Cardiac fibroblast (primary cell): ENCODE measurements around the gene ST8SIA6.

ENCODE experiments used
- DNase-seq, 2 donors: peaks; one replicate each; pipeline versions ENCODE4 v3.0.0 to v3.0.0-alpha.2; 2010; ENCODE audit warnings: low read depth in 2 of 2
- H3K4me3 ChIP-seq, 2 donors: replicated peaks in 1 of 2; 1 replicate in 1 of 2; 2 replicates in 1 of 2; pipeline ENCODE4 v1.5.1; 2011; ENCODE audit warnings: low read depth in 2 of 2, low read length in 2 of 2, mild to moderate bottlenecking in 2 of 2, moderate library complexity in 1 of 2
- TF ChIP-seq, protein P1 (sequence below): IDR thresholded peaks from one replicate; pipeline ENCODE4 v1.5.1; 2011; ENCODE audit warnings: low read depth, mild to moderate bottlenecking, low read length, inconsistent platforms

Gene ST8SIA6

DNA sequence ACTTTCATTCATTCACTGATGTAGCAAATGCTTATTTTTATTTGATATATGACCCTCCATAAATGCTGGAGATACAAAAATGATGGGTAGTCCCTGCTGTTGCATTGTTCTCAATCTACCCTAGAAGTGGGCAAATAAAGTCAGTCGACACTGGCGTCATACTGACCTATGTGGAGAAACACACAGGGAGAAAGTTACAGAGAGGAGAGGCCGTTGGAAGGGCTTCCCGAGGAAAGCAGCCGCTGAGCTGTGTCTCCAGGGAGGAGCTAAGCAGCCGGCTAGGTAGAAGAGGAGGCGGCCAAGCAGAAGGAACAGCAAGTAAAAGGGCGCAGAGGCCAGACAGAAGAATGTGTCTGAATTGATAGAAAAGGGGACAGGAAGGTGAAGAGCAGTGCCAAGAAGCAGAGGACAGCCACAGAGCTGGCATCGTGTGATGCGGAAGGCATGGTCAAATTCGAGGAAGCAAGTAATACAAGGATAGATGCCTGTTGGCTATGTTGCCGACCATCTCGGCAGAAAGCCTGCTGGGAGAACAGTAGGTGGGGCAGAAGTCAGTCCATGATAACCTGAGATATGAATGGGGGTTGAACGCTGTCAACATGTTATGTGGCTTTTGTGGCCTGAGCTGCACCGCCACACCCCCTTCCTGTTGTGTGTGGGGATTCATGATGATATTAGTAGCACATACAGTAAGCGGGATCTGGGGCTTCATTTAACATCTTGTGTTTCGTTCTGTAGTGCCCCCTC lies 25.9 kb downstream of the ST8SIA6 start:
- DNase-seq: no peak
- TF ChIP-seq, protein P1, sequence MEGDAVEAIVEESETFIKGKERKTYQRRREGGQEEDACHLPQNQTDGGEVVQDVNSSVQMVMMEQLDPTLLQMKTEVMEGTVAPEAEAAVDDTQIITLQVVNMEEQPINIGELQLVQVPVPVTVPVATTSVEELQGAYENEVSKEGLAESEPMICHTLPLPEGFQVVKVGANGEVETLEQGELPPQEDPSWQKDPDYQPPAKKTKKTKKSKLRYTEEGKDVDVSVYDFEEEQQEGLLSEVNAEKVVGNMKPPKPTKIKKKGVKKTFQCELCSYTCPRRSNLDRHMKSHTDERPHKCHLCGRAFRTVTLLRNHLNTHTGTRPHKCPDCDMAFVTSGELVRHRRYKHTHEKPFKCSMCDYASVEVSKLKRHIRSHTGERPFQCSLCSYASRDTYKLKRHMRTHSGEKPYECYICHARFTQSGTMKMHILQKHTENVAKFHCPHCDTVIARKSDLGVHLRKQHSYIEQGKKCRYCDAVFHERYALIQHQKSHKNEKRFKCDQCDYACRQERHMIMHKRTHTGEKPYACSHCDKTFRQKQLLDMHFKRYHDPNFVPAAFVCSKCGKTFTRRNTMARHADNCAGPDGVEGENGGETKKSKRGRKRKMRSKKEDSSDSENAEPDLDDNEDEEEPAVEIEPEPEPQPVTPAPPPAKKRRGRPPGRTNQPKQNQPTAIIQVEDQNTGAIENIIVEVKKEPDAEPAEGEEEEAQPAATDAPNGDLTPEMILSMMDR: no peak
- no peak overlapping the region for H3K4me3 ChIP-seq

DNA sequence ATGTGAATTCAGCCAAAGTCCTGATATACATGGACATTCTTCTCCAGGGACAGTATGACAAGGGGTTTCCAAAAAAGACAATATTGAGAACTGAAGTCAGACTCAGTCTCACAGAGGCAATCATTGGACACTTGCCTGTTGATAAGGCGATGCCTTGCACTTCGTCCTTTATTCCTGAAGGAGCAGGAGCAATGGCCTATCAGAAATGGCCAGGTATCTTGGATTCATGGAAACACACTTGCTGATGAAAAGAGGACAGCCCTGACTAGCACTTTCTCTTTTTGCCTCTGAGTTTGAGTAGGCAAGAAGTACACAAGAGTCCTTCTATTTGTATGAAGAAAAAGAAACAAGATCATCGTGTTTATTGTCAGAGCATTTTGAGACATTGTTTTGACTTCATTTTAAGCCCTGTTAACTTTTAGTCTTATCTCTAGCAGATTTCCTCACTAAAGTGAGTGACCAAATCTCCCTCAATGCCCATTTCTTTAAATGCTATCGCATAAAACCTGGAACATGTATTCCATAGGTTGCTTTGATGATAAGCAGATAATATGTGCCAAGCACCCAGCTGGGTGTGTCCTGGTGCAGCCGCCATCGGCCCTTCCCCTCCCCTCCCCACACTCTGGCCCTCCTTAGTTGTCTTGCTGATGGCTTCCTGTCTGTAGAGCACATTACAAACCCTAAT lies 26.6 kb downstream of the ST8SIA6 start:
- DNase-seq: no peak
- TF ChIP-seq, protein P1: no peak
- H3K4me3 ChIP-seq: no peak overlapping the region

DNA sequence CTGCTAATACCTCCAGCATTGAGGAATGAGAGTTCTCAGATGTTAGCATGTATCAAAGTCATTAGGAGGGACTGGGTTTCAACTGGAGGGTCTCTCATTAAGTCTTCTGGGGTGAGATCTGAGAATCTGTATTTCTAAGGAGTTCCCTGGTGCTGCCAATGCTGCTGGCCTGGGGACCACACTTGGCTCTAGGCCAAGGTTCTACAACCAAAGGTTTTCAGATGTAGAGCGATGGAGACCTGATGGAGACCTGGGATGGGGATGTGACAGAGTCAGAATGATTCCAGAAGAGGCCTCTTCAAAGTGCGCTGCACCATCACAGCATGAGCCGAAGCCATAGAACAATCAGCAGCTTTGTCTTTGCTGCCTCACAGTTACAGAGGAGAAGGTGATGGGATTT lies 27.2 kb downstream of the ST8SIA6 start:
- TF ChIP-seq, protein P1: no peak
- H3K4me3 ChIP-seq: no peak overlapping the region
- no peak for DNase-seq

DNA sequence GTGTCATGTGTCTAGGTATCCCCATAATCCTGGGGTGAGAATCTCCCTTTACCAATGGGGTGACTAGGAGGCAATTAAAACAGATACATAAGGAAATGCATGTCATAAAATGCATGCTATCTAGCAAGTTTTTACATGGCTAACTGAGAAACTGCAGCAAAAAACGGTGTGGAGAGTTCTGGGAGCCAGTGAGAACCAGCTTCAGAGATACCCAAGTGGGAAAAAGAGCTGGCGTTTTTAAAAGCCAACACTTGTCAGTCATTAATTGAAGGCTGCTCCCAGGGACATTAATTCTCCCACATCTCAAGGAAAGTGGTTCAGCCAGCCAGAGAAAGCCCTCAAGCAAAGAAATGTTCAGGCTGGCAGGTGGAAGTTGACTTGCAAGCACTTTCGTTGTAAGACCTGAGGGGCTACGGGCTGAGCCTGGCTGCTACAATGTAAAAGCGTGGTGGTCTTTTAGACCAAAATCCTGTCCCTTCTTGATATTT lies 28.1 kb downstream of the ST8SIA6 start:
- DNase-seq: no peak
- no peak overlapping the region for H3K4me3 ChIP-seq
- TF ChIP-seq, protein P1: no peak

DNA sequence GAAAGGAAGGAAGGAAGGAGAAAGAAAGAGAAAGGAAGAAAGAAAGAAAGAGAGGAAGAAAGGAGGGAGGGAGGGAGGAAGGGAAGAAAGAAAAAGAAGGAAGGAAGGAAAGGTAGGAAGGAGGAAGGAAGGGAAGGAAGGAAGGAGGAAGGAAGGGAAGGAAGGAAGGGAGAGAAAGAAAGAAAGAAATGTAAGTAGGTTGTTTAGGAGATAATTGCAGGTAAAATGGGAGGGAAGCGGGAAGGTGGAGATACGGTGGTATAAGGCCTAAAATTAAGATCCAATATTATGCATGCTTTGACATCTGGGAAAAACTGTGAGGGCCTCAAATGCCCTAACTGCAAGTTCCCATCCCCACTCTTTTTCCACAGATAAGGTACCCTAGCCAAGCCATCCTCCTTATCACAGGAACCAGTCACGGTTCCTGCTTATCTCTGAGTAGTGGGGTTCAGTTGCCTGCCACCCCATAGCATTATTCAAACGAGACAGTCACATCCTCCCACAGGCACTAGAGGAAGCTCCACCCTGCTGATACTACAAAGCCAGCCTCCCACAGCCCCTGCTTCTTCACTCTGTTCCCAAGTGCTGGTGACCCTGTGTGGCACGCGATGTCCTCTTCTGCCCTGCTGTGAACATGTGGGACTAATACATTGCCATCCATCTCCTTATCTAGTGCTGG lies 28.7 kb downstream of the ST8SIA6 start:
- DNase-seq: no peak
- no peak overlapping the region for H3K4me3 ChIP-seq
- TF ChIP-seq, protein P1: no peak

DNA sequence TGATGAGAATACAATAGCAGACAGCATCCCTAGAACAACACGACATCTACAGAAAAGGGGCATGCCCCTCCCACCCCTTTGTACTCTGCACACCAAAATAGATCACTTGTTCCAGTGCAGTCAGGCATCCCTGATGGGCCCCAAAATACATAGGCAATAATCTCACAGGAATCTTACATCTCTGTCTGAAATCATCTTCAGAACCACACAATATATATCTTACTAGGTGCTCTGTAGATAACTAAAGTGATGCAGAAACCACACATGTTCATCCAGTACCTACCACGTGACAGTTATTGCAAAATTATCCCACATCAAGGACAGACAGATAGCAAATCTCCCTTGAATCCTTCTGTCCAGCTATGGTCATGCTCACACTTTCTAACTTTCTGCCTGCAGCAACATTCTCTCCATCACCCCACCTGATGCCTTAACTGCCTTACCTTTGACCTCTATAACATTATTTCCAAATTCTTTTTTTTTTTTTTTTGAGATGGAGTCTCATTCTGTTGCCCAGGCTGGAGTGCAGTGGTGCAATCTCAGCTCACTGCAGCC lies 30.7 kb downstream of the ST8SIA6 start:
- TF ChIP-seq, protein P1: no peak
- DNase-seq: no peak
- H3K4me3 ChIP-seq: no peak overlapping the region
